Breast epithelium (tissue), 3 donors: ENCODE measurements around the gene IL17C.

ENCODE experiments used
- CTCF ChIP-seq, 3 donors: fragments of 450-650 bp; IDR thresholded peaks; one replicate each; pipeline ENCODE4 v1.5.1; 2016 to 2017; ENCODE audit warnings: antibody characterized with exemption in 3 of 3, mild to moderate bottlenecking in 3 of 3, moderate library complexity in 3 of 3
- POLR2A ChIP-seq: fragments of 450-650 bp; IDR thresholded peaks from one replicate; pipeline ENCODE4 v1.6.1; 2016; ENCODE audit warnings: antibody characterized with exemption, mild to moderate bottlenecking, moderate library complexity
- POLR2AphosphoS5 ChIP-seq, 3 donors: sonication (generic); formaldehyde crosslinking; IDR thresholded peaks; one replicate each; pipeline ENCODE4 v1.6.1; 2017; ENCODE audit warnings: antibody characterized with exemption in 3 of 3

- TF ChIP-seq POLR2A (no peak), CTCF (IDR thresholded peaks at IDR 0.05) (no peak), POLR2AphosphoS5 (IDR thresholded peaks at IDR 0.05) (no peak)
These were observed 5.2 kb downstream of the IL17C start for GRCh38 chr16:88643644-88643932.
